ENCODE measurements around the gene DHRS3. TPM values are rescaled to one million over a fixed set of nuclear protein-coding genes. Genes with fewer than 3 reads are reported as not detected.

DHRS3 gene
- total and polyA plus RNA-seq, 10 donors = 8.9 to 41.0 (median 28.7) TPM

GRCh38 chr1:12521096-12521495, 96.9 kb downstream of the DHRS3 start:
- intact Hi-C loops (cut with DNase I; ENCODE audit: low total_unique reads) = loop anchor here (10.0 kb wide), 1 partner anchor 74 kb away; no protein-coding TSS in a partner anchor
- no peak for DNase-seq
- 84 to 95% (median 92%) methylated on average over 5 of the region's 5 CpGs for WGBS, 5 donors
- Histone ChIP-seq H3K27me3 (replicated peaks in 1 of 7) (no peaks in the 10 kb centered on the region), H3K4me3 (no peak overlapping the region), H3K36me3 (no peaks in the 10 kb centered on the region), H3K9me3 (no peaks in the 10 kb centered on the region), H3K4me1 (peaks cover 0 to 23% (median 5%) of the 10 kb centered on the region in 6 donors), H3K27ac (no peak overlapping the region)
- TF ChIP-seq POLR2A (IDR thresholded peaks at IDR 0.05) (no peak), POLR2AphosphoS5 (IDR thresholded peaks at IDR 0.05) (no peak), CTCF (IDR thresholded peaks at IDR 0.05 in 8 of 11, conservative IDR thresholded peaks at IDR 0.05 in 3 of 11) (no peak)

GRCh38 chr1:12519693-12520364, 98.2 kb downstream of the DHRS3 start:
- TF ChIP-seq POLR2A (IDR thresholded peaks at IDR 0.05) (no peak), CTCF (IDR thresholded peaks at IDR 0.05 in 8 of 11, conservative IDR thresholded peaks at IDR 0.05 in 3 of 11) (no peak), POLR2AphosphoS5 (IDR thresholded peaks at IDR 0.05) (no peak)
- intact Hi-C loops (cut with DNase I; ENCODE audit: low total_unique reads) = loop anchor here (10.0 kb wide), 1 partner anchor 75 kb away; no protein-coding TSS in a partner anchor

GRCh38 chr1:12518931-12519692, 98.9 kb downstream of the DHRS3 start:
- Histone ChIP-seq H3K27ac (peak overlapping the region in 1 of 8 donors; percentile 13), H3K36me3 (no peaks in the 10 kb centered on the region), H3K4me3 (no peak overlapping the region), H3K27me3 (replicated peaks in 1 of 7) (no peaks in the 10 kb centered on the region), H3K9me3 (no peaks in the 10 kb centered on the region), H3K4me1 (peaks cover 0 to 11% (median 0%) of the 10 kb centered on the region in 6 donors)
- no peak for DNase-seq
- TF ChIP-seq CTCF (IDR thresholded peaks at IDR 0.05 in 8 of 11, conservative IDR thresholded peaks at IDR 0.05 in 3 of 11) (no peak), POLR2A (IDR thresholded peaks at IDR 0.05) (no peak), POLR2AphosphoS5 (IDR thresholded peaks at IDR 0.05) (peak in 2 of 3 donors; percentile 39 to 45)
- intact Hi-C loops (cut with DNase I; ENCODE audit: low total_unique reads) = no loop called here
- WGBS, 5 donors = 41 to 73% (median 61%) methylated on average over 20 to 21 of the region's 21 CpGs

More at GRCh38 chr1:12519693-12520364, 98.2 kb downstream of the DHRS3 start:
- H3K4me3 ChIP-seq = no peak overlapping the region
- no peaks in the 10 kb centered on the region for H3K9me3 ChIP-seq
- peaks cover 0 to 11% (median 0%) of the 10 kb centered on the region in 6 donors for H3K4me1 ChIP-seq
- H3K27ac ChIP-seq = no peak overlapping the region
- H3K36me3 ChIP-seq = no peaks in the 10 kb centered on the region
- no peaks in the 10 kb centered on the region for H3K27me3 ChIP-seq (replicated peaks in 1 of 7)
- WGBS, 5 donors = 91 to 96% (median 92%) methylated on average over 11 of the region's 11 CpGs
- DNase-seq = no peak

Small RNA genes within 50 kb of the gene (microRNA-seq; reads per million reads assigned to microRNA genes)
- gene MIR6730 = 0 to 1.1 (median 0.57) reads per million in 3 donors

Small RNA genes within 50 kb of the gene (small RNA-seq; reads per million reads assigned to genes)
- 0 to 0.14 (median 0.03) reads per million in 4 donors for gene MIR6730
- 0 reads per million in 4 donors for gene RNU6ATAC18P

Other genes starting within 250 kb of the DHRS3 start
- under 1 TPM in 2 of 7 donors, not detected in 5; 0.23 to 0.32 TPM for gene AADACL4, start 25.9 kb upstream of the DHRS3 start, total RNA-seq
- under 1 TPM in 2 of 3 donors, not detected in 1; 0.04 to 0.29 TPM for gene AADACL4, start 25.9 kb upstream of the DHRS3 start, polyA plus RNA-seq
- gene AADACL3, start 97.9 kb upstream of the DHRS3 start, total RNA-seq = not detected
- gene AADACL3, start 97.9 kb upstream of the DHRS3 start, polyA plus RNA-seq = not detected
- not detected for gene CFAP107, start 128.0 kb upstream of the DHRS3 start, total RNA-seq
- gene CFAP107, start 128.0 kb upstream of the DHRS3 start, polyA plus RNA-seq = not detected
- gene PRAMEF12, start 155.5 kb upstream of the DHRS3 start, total RNA-seq = not detected
- gene PRAMEF12, start 155.5 kb upstream of the DHRS3 start, polyA plus RNA-seq = not detected
- gene PRAMEF1, start 173.2 kb upstream of the DHRS3 start, total RNA-seq = not detected
- not detected for gene PRAMEF1, start 173.2 kb upstream of the DHRS3 start, polyA plus RNA-seq
- not detected for gene PRAMEF11, start 213.2 kb upstream of the DHRS3 start, total RNA-seq
- gene PRAMEF11, start 213.2 kb upstream of the DHRS3 start, polyA plus RNA-seq = not detected
- not detected for gene HNRNPCL1, start 230.5 kb upstream of the DHRS3 start, total RNA-seq
- not detected for gene HNRNPCL1, start 230.5 kb upstream of the DHRS3 start, polyA plus RNA-seq
- not detected for gene PRAMEF2, start 238.9 kb upstream of the DHRS3 start, total RNA-seq
- gene PRAMEF2, start 238.9 kb upstream of the DHRS3 start, polyA plus RNA-seq = not detected

All from spleen (tissue), 11 donors.